T-helper 1 cell treated with Interleukin-12 subunit alpha and Interleukin-12 subunit beta and Interleukin-4 antibody, amounts not matched to agents 30 ng/mL and 1 ng/mL, for 36 hours (primary cell): Measurements from ENCODE around the gene NLRP6. TPM values are rescaled to one million over a fixed set of nuclear protein-coding genes. Genes with fewer than 3 reads are reported as not detected.

Experiments
- intact Hi-C: fragments of 100-400 bp; cut with micrococcal nuclease; formaldehyde crosslinking; loops from one replicate; pipeline ENCODE4 v1.15.1; 2024
- total RNA-seq: library from RNA; stranded (reverse); gene quantifications from 2 replicates; pipeline ENCODE4 v1.2.3, GENCODE V29; 2022

NLRP6 gene
- total RNA-seq, 1 donor from 2014 or later, result 11.7 TPM

DNA sequence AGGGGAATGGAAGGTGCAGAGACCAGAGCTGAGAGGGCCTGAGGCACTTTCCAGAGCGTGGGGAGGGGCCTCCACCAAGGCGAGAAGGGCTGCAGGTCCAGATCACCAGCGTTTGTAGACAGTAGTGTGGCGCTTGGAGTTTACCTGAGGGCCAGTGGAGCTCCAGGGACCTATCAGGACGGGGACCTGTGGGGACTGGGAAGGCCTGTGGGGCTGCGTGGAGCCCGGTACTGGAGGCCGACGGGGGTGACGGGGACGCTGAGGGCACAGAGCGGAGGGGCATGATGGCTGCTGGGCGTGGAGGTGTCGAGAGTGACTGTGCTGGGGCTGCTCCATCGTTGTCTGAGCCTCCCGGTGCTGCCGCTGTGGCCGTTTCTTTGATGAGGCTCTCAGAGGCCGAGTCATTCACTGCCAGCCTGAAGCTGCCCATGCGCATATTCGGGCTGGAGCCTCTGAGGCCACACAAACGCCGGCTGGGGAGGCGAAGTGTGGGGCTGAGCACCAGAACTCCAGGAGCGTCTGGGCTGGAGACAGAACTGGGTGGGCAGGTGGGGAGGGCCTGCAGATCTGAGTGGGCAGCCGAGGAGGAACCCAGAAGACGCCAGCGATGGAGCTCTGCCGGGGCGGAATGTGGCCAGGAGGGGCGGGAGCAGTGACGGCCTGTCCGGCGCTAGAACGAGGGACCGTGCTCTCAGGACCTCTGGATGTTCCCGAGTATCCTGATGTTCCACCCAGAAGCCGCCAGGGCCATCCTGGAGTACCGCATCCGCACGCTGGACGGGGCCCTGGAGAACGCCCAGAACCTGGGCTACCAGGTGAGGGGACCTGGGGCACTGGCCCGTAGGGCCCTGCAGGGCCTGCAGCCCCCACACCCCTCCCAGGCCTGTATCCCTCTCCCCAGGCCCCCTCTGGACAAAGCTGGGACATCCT, 13.3 kb downstream of the NLRP6 start:
- intact Hi-C loops, result no loop called here

DNA sequence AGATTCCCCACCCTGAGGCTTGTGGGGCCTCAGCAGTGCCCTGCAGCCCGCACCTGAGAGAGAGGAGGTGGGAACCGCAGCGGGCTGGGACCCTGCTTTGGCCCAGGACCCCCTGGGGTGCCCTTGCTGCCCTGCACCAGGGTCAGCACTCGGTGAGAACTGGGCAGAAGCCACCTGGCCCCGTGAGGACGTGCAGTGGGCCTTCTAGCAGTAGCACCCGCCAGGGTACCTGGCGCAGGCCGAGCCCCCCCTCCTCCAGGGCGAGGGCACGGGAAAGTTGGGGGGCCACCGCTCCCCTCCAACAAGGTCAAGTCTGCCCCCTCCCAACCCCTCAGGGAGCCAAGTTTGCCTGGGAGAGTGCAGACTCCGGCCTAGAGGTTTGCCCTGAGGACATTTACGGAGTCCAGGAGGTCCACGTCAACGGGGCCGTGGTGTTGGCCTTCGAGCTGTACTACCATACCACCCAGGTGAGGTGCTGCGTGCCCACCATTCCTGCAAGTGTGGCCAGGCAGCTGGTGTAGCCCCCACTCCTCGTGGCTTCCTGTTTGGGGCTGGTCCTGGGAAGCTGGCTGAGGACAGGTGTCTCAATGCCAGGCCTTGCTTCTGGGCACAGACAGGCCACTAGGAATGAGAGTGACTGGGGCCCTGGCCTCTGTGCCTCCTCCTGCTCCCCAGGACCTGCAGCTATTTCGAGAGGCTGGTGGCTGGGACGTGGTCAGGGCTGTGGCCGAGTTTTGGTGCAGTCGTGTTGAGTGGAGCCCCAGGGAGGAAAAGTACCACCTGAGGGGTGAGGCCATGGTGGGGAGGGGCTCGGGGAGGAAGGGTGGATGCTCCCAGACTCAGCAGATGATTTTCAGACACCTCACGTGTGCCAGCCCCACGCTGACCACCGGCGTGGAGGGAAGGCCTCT, 14.3 kb downstream of the NLRP6 start:
- intact Hi-C loops, result no loop called here

DNA sequence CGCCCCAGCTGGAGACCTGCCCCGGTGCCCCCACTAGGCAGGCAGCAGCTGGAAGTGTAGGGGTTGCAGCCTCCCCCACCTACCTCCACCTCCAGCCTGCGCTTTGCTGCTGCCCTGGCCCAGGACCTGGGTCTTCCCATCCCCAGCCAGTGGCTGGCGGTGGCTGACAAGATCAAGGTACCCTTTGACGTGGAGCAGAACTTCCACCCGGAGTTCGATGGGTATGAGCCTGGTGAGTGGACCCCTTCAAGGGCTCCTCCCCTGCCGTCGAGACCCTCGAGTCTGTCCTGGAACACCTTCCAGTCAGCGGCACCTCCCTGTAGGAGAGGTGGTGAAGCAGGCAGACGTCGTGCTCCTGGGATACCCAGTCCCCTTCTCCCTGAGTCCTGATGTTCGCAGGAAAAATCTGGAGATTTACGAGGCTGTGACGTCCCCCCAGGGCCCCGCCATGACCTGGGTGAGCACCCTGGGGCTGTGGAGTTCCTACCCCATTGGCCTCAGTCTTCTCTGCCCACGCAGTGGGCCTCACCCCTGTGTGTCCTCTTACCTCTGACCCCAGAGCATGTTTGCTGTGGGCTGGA, 15.2 kb downstream of the NLRP6 start:
- intact Hi-C loops, result no loop called here

DNA sequence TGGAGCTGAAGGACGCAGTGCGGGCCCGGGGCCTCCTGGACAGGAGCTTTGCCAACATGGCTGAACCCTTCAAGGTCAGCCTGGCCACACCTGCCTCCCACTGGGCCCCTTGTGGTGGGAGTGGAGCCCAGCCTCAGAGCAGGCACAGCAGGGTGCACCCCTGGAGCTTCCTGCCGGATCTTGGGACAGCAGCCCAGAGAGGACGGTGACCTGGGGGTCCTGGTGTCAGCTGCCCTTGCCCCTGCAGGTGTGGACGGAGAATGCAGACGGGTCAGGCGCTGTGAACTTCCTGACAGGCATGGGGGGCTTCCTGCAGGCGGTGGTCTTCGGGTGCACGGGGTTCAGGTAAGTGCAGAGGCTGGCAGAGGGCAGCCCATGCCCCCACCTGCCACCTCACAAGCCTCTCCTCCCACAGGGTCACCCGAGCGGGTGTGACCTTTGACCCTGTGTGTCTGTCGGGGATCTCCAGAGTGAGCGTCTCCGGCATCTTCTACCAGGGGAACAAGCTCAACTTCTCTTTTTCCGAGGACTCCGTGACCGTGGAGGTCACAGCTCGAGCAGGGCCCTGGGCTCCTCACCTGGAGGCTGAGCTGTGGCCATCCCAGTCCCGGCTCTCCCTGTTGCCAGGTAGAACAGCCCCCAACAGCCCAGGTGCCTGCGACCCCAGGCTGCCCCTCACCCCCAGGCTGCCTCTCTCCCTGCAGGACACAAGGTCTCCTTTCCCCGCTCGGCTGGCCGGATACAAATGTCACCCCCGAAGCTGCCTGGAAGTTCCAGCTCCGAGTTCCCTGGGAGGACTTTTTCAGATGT, 15.8 kb downstream of the NLRP6 start:
- intact Hi-C loops, result no loop called here

DNA sequence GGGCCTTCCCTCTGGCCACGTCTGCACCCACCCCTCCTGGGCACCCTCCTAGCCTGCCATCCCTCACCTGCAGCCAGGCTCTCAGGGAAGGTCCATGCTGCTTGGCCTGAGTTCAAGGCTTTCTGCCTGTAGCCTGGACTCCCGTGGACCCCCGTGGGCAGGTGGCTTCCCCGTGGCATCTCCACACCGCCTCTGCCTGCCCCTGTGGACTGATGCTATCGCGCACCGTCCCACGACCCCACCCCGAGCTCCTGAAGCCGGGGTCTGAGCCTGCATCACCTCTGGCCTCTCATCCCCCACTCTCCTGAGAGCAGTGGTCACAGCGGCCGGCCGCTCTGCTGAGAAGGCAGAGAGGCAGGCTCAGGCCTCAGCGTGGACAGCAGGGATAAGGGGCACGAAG, 16.6 kb downstream of the NLRP6 start:
- intact Hi-C loops, result no loop called here

DNA sequence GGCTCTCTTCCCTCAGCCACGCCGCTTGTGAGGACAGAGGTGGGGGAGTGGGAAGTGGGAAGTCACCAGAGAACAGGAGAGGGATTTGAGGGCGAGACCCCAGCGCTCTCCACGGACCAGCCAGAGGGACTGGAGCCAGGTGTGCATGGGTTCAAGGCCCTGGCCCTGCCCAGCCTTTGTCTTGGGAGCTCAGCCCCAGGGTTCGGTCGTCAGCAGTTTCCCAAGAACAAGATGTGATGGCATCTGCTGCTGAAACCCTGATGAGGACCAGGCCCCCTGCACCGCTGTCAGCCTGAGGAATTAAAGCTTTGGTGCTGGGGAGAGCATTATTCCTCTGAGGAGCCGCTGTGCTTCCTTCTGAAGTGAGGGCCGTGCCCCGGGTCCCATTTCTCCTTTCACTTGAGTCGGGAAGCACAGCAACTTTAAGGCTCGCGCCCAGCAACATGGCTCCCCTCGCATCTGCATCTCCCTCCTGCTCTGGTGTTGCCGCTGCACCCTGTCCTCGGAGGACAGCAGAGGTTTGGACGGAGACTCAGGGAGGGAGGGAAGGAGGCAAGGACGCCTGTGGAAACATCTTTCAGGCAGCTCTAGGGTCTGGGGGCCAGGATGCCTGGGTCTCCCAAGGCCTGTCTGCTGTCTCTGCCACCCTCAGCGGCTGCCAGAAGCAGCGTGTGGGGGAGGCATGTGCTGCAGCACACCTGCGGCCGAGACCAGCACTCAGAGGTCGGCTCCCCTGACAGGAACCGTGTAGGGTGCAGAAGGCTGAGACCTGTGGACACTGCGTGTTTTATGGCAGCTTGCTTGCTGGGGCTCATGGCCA, 17.4 kb downstream of the NLRP6 start:
- intact Hi-C loops, result no loop called here

DNA sequence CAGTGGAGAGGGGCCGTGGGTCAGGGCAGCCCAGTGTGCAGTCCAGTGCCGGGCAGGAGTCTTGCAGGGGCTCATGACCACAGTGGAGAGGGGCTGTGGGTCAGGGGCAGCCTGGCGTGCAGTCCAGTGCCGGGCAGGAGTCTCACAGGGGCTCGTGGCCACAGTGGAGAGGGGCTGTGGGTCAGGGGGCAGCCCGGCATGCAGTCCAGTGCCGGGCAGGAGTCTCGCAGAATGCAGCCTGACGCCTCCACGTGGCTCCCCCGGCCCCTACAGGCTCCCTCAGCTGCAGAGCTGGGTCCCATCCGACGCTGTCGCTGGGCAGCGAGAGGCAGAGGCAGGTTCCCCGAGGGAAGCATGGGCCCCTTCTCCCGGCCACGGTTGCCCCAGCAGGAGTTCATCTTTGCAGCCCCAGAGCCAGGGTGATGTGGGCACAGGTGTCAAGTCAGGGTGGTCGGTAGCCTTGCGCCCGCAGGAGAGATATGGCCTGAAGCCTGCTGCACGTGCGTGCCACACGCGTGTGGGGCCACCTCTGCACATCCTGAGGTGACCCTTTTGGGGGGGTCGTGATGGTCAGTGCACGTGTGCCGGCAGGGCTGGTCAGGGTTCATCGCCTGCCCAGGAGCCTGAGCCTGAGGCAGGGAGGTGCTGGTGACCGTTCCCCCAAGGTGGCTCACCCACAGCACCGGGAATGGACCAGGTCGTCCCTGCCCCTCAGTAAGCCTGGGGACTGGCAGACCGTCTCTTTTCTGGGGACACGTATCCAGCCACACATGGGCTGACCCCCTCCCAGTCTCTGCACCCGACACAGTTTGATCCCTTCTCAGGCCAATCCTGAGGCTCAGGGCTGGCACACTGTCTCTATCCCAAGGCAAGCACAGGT, 18.2 kb downstream of the NLRP6 start:
- intact Hi-C loops, result no loop called here

DNA sequence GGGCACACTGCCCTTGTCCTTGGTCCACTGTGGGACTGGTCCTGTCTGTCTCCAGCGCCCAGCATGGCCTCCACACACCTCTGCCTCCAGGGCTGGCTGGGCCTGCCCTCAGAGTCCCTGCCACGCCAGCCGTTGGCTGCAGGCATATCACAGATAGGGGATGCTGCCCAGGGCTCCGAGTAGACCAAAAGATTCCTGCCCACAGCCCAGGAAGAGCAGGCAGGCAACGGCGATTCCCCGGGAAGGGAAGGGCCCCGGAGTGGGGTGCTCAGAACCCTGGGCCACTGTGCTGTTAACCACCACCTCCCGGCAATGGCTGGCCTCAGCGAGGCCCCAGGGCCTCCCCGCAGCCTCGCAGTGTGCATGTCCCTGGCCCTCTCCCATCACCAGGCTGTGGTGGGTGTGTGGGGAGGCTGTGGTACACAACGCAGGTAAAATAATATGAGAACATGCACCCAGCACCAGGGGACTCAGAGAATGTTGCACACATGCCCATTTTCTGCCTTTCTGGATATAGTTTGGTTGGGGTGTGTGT, 18.9 kb downstream of the NLRP6 start:
- intact Hi-C loops, result no loop called here

DNA sequence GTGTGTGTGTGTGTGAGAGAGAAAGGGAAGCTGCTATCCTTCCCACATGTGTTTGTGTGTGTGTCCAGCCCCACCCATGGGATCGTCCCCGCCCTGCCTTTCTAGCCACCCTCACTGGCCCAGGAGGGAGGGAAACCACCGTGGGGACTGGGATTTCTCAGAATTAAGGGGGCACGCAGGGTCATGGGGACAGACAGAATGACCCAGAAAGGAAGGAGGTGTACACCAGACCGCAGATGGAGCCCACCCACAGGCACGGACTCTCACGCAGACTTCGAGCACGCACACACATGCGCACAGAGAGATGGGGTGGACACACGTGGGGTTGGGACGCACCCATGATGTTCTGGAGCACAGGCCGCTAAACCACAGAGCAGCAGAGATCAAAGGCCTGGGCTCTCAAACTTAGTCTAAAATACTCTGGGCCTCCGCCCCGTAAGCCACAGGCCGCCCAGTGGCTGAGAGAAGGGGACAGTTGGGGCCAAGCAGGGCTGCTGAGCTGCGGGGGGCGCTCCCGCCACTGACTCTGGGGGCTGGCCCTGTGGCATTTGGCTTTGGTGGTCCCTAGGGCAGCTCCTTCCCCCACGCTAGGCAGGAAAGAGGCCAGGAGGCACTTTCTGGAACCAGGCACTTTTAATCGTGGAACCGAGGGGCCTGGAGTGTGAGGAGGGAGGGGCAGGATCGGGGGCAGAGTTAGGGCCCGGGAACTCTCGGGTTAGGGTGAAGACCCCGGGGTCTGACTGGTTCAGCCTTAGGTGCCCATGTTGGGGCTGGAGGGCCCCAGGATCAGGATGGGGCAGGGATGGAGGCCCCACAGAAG, 19.6 kb downstream of the NLRP6 start:
- intact Hi-C loops, result no loop called here

DNA sequence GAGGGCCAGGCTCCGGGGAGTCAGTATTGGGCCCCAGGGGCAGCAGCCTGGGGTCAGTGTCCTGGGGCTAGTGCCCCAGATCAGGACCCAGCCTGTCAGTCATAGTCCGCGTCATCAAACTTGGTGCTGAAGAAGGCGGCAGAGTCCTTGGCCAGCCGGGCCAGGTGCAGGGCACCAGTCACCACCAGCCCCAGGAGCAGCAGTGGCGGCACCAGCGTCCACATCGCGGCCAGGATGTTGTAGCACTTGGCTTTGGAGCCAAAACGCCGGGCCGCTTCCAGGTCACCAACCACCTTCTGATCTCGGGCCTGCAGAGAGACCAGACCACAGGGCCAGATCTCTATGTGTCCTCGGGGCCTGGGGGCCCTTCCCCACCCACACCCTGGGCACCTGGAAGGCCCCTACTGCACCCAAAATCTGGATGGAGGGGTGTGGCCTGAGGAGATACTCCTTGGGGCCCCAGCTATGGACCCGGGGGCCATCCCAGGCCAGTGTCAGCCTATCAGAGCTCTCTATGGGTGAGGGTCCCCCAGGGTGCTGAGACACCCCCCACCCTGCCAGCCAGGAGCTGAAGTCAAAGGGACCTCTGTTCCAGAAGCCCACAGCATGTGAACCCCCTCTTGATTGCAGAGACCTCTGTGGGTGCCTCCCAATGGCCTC, 20.3 kb downstream of the NLRP6 start:
- intact Hi-C loops, result no loop called here

DNA sequence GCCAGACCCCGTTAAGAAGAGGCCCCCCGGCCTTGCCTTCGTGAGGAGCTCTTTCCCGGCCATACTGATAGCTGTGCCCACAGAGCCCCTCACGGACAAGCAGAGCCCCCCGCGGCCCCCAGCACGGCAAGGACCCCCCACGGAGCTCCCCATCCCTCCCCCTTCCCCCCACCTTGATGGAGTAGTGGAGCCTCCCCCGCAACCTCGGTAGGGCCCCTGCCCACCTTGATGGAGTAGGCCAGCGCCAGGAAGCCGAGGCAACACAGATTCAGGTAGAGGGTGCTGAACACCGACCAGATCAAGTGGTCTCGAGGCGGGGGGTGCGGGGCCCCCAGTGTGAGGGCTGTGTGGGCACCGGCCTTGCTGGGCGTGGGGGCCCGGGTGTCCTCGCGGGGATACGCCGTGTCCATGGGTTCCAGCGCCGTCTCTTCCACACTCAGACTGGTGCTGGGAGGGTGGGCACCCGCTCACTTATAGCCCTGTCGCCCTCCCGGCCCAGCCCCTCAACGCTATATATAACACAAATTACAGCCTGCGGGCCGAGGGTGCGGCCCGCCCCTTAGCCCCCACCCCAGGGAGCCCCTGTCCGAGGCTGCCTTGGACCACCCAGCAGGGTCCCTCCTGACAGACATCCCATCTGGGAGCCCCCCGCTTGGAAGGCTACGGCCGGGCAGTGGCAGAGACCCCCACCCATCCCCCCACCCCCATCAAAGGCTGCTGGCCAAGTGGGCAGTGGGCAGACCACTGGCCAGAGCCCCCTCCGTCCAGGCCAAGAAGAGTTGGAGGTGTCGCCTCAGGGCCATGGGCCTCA, 21.1 kb downstream of the NLRP6 start, which contains the start of gene IFITM5:
Gene IFITM5, minus strand, starts transcription at position 446 of the 811 bp plus-strand sequence. Its CDS starts 36 bp downstream, at position 410.
- intact Hi-C loops, result no loop called here

DNA sequence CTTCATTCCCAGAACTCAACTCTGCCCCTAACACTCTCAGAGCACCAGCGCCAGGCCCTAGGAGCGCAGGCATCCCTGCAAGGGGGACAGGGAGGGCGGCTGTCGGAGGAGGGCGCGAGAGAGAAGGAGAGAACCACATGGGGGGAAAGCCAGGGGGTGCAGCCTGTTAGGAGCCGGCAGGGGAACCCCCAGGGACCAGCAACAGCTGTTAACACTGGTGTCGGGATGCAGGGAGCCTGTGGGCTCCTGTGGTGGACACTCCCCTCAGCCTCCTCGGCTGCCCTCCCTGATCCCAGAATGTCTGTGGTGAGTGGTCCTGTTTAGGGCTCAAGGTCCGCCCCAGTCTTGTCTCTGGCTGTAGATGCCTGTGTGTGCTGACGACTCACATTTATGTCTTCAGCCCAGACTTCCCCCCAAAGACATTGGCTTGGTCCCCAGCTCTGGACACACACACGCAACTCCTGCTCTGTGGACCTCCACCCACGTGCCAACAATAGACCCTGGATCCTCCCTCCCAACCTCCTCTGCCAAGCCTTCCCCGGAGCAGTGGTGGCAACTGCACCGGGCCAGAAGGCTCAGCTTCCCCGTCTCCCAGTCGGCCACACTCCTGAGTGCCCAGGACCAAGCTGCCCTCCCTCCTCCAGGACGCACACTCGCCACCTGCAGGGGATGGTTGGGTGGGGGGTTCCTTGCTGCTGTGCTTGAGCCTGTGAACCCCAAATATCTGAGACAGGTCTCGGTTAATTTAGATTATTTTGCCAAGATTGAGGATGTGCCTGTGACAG, 21.9 kb downstream of the NLRP6 start:
- intact Hi-C loops, result no loop called here

DNA sequence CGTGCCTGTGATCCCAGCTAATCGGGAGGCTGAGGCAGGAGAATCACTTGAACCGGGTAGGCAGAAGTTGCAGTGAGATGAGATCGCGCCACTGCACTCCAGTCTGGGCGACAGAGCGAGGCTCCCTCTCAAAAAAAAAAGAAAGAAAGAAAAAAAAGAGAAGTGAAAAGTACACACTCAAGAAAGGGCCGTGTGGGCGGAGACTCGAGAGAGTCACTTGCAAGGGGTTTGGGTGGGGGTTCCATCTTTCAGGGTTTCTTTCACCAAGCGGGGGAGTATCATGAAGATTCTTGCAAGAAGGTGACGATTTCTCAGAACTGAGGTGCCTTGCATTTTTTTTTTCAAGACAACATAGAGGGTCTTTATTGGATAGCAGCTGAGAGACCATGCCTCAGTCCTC, 25.2 kb downstream of the NLRP6 start:
- intact Hi-C loops, result no loop called here

DNA sequence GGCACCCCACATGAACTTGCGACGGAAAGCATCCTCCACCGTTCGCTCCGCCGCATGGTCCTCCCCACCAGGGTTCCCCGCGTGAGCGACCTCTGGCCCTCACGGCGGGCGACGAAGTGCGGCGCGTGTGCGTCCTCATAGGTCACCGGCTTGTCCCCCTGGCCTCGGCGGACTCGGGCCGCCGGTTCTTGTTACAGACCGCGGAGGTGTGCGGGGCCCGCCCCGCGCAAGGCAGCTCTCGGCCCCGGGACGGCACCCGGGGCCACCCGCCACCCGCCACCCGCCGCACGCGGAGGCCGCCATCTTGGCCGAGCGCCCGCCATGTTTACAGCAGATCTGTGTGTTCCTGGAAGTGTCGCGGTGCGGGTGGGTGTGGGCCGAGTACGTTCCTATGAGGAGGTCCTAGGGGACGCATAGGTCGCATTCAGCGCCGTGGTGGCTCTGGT, 25.9 kb downstream of the NLRP6 start:
- intact Hi-C loops, result loop anchor here (2.0 kb wide), 2 partner anchors 93 to 103 kb away; no protein-coding TSS in a partner anchor
